ENCODE data around the gene NTF4. TPM values are rescaled to one million over a fixed set of nuclear protein-coding genes. Genes with fewer than 3 reads are reported as not detected.

Gene NTF4
- total and polyA plus RNA-seq, 2 donors (not counting 1 experiment from before 2014, with no cell fraction given) = not detected

DNA sequence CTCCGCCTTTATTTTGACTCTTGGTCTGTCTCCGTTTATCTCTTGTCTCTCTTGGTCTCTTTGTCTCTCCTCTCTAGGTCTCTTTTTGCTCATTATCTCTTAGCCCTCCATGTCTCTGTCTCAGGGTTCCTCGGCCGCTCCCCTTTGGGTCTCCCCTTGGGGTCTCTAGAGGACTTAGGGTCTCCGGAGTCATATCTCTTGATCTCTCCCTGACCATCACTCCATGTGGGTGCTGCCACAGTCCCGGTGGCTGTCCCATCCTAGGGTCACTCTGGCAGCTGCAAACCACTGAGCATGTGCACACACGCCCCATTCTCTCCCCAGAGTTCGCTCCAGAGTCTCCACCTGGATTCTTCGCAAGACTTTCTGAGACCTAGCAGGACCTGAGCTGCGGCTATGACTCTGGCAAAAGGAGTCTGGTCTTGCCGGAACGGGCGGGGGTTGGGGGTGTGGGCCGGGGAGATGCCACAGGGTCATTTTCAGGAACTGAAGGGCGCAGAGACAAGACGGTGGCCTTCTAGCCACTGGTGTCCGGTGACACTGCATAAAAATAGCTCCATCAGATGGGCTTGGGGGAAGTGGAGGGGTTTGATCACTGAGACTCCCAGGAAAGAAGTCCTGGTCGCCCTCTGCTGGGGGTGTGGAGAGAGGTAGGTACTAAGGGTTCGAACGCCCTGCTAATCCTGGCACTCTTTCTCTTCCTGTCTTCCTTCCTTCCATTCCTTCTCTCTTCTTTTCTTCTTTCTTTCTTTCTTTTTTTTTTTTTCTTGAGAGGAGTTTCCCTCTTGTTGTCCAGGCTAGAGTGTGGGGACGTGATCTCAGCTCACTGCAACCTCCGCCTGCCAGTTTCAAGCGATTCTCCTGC, 9.1 kb upstream of the NTF4 start:
- peaks cover 0 to 20% (median 0%) of the 10 kb centered on the region in 3 donors for H3K9me3 ChIP-seq (ENCODE audit: control extremely low read depth in 1 of 3, control insufficient read depth in 2 of 3, insufficient read depth in 1 of 3, low read length in 2 of 3)
- peak overlapping the region; percentile 47 for H3K4me3 Mint-ChIP-seq
- no peaks in the 10 kb centered on the region for H3K36me3 ChIP-seq (replicated peaks in 1 of 2; ENCODE audit: control extremely low read depth in 1 of 2, control insufficient read depth in 1 of 2, extremely low read depth in 1 of 2, insufficient read depth in 2 of 2, low read length in 1 of 2)
- H3K4me3 ChIP-seq (ENCODE audit: control extremely low read depth in 1 of 5, extremely low read depth in 1 of 5, insufficient read depth in 1 of 5, low read depth in 2 of 5, low read length in 4 of 5) = no peak overlapping the region
- CTCF ChIA-PET = interaction anchor here (0.7 to 2.3 kb wide), 7 partner anchors 54 to 762 kb away, joined by 3 to 11 read pairs (median 4); partner anchors contain the start of genes GYS1 and RUVBL2
- no peaks in the 10 kb centered on the region for H3K79me2 ChIP-seq (ENCODE audit: control insufficient read depth, insufficient read depth, low read length)
- TF ChIP-seq, protein P1, sequence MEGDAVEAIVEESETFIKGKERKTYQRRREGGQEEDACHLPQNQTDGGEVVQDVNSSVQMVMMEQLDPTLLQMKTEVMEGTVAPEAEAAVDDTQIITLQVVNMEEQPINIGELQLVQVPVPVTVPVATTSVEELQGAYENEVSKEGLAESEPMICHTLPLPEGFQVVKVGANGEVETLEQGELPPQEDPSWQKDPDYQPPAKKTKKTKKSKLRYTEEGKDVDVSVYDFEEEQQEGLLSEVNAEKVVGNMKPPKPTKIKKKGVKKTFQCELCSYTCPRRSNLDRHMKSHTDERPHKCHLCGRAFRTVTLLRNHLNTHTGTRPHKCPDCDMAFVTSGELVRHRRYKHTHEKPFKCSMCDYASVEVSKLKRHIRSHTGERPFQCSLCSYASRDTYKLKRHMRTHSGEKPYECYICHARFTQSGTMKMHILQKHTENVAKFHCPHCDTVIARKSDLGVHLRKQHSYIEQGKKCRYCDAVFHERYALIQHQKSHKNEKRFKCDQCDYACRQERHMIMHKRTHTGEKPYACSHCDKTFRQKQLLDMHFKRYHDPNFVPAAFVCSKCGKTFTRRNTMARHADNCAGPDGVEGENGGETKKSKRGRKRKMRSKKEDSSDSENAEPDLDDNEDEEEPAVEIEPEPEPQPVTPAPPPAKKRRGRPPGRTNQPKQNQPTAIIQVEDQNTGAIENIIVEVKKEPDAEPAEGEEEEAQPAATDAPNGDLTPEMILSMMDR (IDR thresholded peaks at IDR 0.05) = no peak
- TF ChIP-seq EZH2 (IDR thresholded peaks at IDR 0.05; ENCODE audit: borderline replicate concordance, insufficient read depth, low read depth, low read length, poor library complexity, severe bottlenecking) = no peak
- peaks cover 1% of the 10 kb centered on the region for H3K9me3 Mint-ChIP-seq (ENCODE audit: insufficient read depth)
- peaks cover 7 to 16% of the 10 kb centered on the region in 2 donors for H3K4me1 ChIP-seq (ENCODE audit: control insufficient read depth in 2 of 2, insufficient read depth in 2 of 2, low read length in 2 of 2)
- DNase-seq (no peak), ATAC-seq (ENCODE audit: low read depth) (no peak)
- H3K27me3 ChIP-seq (replicated peaks in 1 of 4; ENCODE audit: control extremely low read depth in 1 of 4, control insufficient read depth in 3 of 4, insufficient read depth in 4 of 4, low read length in 3 of 4) = peaks cover 0 to 57% (median 23%) of the 10 kb centered on the region in 4 experiments
- no peak overlapping the region for H3K27ac Mint-ChIP-seq
- no peaks in the 10 kb centered on the region for H4K20me1 ChIP-seq (ENCODE audit: control insufficient read depth, insufficient read depth, low read length, poor library complexity, severe bottlenecking)
- WGBS (ENCODE audit: insufficient coverage) = 77% methylated on average over 18 of the region's 23 CpGs
- H2AFZ ChIP-seq (ENCODE audit: insufficient read depth, low read depth, low read length, poor library complexity, severe bottlenecking) = no peak overlapping the region
- H3K9ac ChIP-seq (ENCODE audit: low read length) = no peak overlapping the region
- H3K4me1 Mint-ChIP-seq = peaks cover 11% of the 10 kb centered on the region
- intact Hi-C loops (cut with micrococcal nuclease) = loop anchor here (2.0 kb wide), 1 partner anchor 125 kb away; no protein-coding TSS in a partner anchor
- no peak overlapping the region for H3K4me2 ChIP-seq (replicated peaks; ENCODE audit: low read depth, low read length, poor library complexity, severe bottlenecking)
- H3K27ac ChIP-seq (ENCODE audit: low read length in 2 of 2) = no peak overlapping the region
- POLR2A ChIA-PET = interaction anchor here (0.7 kb wide), 1 partner anchor 9 kb away, joined by 6 read pairs; no protein-coding TSS in a partner anchor
- H3K27me3 Mint-ChIP-seq = peaks cover 53% of the 10 kb centered on the region

Data from B cell (primary cell).